ENCODE data around the gene PRKACG. TPM values are rescaled to one million over a fixed set of nuclear protein-coding genes. Genes with fewer than 3 reads are reported as not detected.

Gene PRKACG
- total and polyA plus RNA-seq, 2 experiments from 2014 or later, result not detected

- H3K27ac Mint-ChIP-seq, result no peak overlapping the region
- H3K4me3 Mint-ChIP-seq, result 0 out of 3 replicates have a peak overlapping the region, but pooled peaks have one; percentile 0
- H3K4me2 ChIP-seq, result peak overlapping the region; percentile 73
These were observed 31.9 kb upstream of the PRKACG start for GRCh38 chr9:69045821-69046220.

More at GRCh38 chr9:69045821-69046220, 31.9 kb upstream of the PRKACG start:
- Histone ChIP-seq H3K79me2 (replicated peaks; ENCODE audit: insufficient read depth) (peaks cover 50% of the 10 kb centered on the region), H4K20me1 (replicated peaks; ENCODE audit: insufficient read depth) (peaks cover 8% of the 10 kb centered on the region), H3K27ac (ENCODE audit: low read depth) (peak overlapping the region; percentile 62), H3K4me1 (ENCODE audit: insufficient read depth) (peaks cover 40% of the 10 kb centered on the region), H3K4me3 (peak overlapping the region; percentile 37; the same call in 1 of the 2 replicates), H3K36me3 (ENCODE audit: insufficient read depth) (peaks cover 3% of the 10 kb centered on the region), H3F3A (replicated peaks; ENCODE audit: low read depth) (peaks cover 5% of the 10 kb centered on the region; the same call in 1 of the 2 replicates), H2AFZ (no peak overlapping the region), H3K27me3 (ENCODE audit: insufficient read depth) (no peaks in the 10 kb centered on the region), H3K9me2 (ENCODE audit: insufficient read depth) (no peaks in the 10 kb centered on the region)
- H3K27me3 Mint-ChIP-seq (ENCODE audit: insufficient read depth, low read depth, poor library complexity), result peaks cover 12% of the 10 kb centered on the region
- peak; percentile 57 for ATAC-seq
- no peak for DNase-seq (ENCODE audit: low spot score)
- peaks cover 25% of the 10 kb centered on the region for H3K36me3 Mint-ChIP-seq (ENCODE audit: low read depth)
- no peaks in the 10 kb centered on the region for H3K9me3 Mint-ChIP-seq
- no peak for TF ChIP-seq EZH2phosphoT487 (IDR thresholded peaks at IDR 0.05; ENCODE audit: unreplicated experiment)
- TF ChIP-seq ZNF114 (CRISPR knock-in tag; IDR thresholded peaks at IDR 0.05), result no peak
- TF ChIP-seq EZH2 (IDR thresholded peaks at IDR 0.05; ENCODE audit: low read depth, unreplicated experiment), result no peak
- no peak for TF ChIP-seq ETS1 (IDR thresholded peaks at IDR 0.05)
- TF ChIP-seq REST (IDR thresholded peaks at IDR 0.05; ENCODE audit: unreplicated experiment), result no peak
- TF ChIP-seq ZNF462 (CRISPR knock-in tag; IDR thresholded peaks at IDR 0.05), result no peak
- TF ChIP-seq NANOG (IDR thresholded peaks at IDR 0.05; ENCODE audit: borderline replicate concordance), result no peak
- no peak for TF ChIP-seq POLR2AphosphoS5 (IDR thresholded peaks at IDR 0.05; ENCODE audit: low read depth)
- no peak for TF ChIP-seq CTCF (conservative IDR thresholded peaks at IDR 0.05; ENCODE audit: low read depth in 2 of 2)
- no peak for TF ChIP-seq CREB1 (CRISPR knock-in tag; IDR thresholded peaks at IDR 0.05; ENCODE audit: low read depth)
- no peak for TF ChIP-seq STAT1 (IDR thresholded peaks at IDR 0.05; ENCODE audit: unreplicated experiment)
- no peak for TF ChIP-seq ZNF331 (CRISPR knock-in tag; IDR thresholded peaks at IDR 0.05; ENCODE audit: low read depth)
- TF ChIP-seq JUNB (IDR thresholded peaks at IDR 0.05; ENCODE audit: unreplicated experiment), result no peak
- H3K4me1 Mint-ChIP-seq, result peaks cover 36% of the 10 kb centered on the region
